IPS-18c (cell line): ENCODE data around the gene KCNN3.

Experiments used
- H3K4me3 ChIP-seq: 2 replicates; pipeline ENCODE4 v1.7.0; 2013; ENCODE audit warnings: low read depth, mild to moderate bottlenecking, low read length, moderate library complexity; ENCODE audit not compliant: insufficient read depth
- H3K9me3 ChIP-seq: one replicate; pipeline ENCODE4 v1.6.1; 2013; ENCODE audit warnings: mild to moderate bottlenecking, low read length, moderate library complexity; ENCODE audit not compliant: control insufficient read depth, insufficient read depth

Gene KCNN3

DNA sequence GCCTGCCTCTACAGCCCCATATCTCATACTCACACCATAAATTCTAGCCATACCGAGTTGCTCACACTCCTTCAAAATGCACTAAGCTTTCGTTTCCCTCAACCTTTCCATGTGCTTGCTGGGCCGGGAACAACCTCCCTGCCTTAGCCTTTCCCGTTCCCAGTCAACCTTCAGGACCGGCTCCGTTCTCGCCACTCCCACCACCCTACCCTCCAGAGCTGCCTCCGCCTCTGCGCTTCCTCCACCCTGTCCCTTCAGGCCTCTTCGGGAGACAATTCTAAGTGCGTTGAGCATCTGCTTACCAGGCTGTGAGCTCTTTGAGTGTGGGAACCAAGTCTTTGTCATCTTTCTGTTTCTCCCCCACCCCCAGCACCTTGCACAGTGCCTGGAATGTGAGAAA is 31.6 kb downstream of the KCNN3 start:
- Histone ChIP-seq H3K9me3 (no peaks in the 10 kb centered on the region), H3K4me3 (no peak overlapping the region)

DNA sequence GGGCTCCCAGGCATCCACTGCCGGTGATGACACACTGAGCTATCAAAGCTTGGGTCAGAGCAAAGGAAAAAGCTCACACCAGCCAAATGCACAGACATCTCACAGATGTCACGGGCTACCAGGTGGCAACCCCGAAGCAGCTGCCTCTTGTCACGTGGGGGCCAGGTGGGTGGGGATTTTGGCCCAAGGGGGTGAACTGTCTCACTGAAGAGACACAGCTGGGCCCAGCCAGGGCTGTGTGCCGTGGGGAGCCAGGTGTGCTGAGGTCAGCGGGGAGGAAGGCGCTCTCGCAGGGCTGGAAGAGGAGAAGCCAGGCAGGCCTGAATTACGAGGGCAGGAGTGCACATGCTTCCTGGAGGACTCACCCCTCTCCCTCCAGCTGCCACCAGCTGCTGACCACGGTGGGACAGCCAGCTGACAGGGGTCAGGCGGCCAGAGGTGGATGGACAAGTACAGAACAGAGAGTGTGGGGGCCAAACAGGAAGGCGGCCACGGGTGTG is 32.4 kb downstream of the KCNN3 start:
- Histone ChIP-seq H3K9me3 (no peaks in the 10 kb centered on the region), H3K4me3 (no peak overlapping the region)

DNA sequence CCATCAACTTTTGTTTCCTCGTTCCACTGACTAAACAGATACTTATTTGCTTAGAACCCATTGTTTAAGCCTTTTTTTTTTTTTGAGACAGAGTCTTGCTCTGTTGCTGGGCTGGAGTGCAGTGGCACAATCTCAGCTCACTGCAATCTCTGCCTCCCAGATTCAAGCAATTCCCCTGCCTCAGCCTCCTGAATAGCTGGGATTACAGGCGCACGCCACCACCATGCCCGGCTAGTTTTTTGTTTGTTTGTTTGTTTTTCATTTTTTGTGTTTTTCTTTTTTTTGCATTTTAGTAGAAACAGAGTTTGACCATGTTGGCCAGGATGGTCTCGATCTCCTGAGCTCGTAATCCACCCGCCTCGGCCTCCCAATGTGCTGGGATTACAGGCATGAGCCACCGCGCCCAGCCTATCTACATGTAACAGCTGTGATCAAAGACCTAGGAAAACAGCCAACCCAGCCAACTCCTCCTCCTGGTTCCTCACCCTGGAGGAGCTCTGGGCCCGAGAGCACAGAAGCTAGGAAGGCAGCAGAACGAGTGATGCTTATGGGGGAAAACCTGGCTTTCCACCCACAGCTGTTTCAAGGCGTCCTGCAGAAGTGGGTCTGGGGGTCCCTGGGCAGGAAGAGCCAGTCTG is 32.9 kb downstream of the KCNN3 start:
- Histone ChIP-seq H3K9me3 (no peaks in the 10 kb centered on the region), H3K4me3 (no peak overlapping the region)

DNA sequence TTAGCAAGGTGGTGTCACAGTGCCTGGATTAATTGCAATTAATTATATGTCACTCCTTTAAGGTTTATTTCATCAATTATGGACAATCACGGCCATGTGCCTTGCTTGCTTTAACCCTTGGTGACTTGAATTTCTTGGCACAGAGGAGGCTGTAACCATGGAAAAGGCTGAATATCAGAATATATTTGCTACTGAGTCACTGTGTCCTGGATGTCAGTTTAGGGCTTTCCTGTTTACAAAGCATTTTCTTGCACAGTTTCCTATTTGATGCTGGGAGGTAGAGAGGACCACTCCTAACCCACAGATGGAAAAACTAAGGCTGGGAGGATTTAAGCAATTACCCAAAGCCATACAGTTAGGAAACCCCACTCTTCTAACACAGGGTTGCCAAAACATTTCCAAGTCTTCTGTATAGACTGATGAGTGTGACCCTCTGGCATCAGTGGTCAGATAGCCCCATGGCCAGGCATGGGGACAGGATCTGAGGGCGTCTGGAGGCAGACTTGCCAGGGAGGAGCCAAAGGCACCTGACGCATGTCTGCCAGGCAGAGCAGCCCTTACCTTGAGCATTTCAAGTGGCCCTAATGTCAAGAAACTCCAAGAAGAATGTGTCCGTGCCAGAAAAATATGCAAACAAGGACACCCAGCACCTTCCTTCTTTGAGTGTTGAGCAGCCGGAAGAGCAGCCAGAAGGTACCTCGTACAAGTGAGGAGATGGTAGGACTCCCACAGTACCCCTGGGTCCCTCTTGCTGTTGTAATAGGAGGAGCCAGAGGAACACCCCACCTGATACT is 34.4 kb downstream of the KCNN3 start:
- Histone ChIP-seq H3K9me3 (no peaks in the 10 kb centered on the region), H3K4me3 (no peak overlapping the region)

DNA sequence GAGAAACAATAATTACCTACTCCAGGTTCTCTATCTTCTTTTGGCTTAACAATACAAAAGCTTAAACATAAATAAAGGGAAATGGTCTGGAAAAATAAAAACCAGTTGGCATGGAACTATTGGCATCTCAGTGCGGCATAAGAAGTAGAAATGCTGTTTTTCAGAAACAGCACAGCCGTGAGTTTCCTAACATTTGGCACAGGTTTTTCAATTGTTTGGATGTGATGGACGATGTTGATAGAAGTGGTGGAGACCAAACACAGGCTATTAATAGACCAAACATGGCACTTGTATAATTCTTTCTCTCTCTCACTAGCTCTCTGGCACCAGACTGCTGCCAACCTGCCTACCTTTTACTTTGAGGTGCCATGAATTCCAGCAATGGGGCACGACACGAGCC is 36.2 kb downstream of the KCNN3 start:
- no peaks in the 10 kb centered on the region for H3K9me3 ChIP-seq
- no peak overlapping the region for H3K4me3 ChIP-seq

DNA sequence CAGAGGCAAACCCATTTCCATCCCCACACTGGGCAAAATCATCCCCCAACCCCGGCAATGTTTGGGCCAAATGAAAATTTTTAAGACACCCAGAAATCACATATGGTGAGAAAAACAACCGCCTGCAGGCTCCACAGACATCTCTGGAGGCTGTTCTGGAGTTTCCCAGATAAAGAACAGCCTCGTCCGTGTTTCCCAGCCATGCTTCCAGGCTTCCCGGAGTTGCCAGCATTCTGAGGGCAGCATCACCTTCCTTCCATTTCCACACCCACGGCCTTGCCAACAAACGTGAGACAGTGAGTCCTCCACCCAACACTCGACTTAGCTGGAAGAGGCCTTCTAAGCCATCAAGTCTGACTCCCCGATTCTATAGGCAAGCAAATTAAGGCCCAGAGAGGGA is 36.9 kb downstream of the KCNN3 start:
- Histone ChIP-seq H3K4me3 (no peak overlapping the region), H3K9me3 (no peaks in the 10 kb centered on the region)

DNA sequence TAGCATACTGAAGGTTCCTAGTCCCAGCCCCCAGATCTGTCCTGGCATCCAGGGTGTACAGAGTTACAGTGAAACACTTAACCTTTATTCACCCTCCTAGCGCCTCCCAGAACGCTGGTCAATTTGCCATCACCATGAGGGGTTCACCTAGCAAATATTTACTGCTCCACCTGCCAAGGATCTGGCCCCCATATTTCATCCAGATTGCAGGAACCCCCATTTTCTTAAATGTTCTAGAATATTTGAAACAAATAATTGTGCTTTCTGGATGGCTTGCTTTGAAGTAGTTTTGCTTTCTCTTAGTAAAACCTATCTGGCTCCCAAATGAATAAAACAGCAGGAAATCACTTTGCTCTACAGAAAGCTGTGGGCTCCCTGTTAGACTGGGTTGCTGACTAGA is 37.7 kb downstream of the KCNN3 start:
- Histone ChIP-seq H3K9me3 (no peaks in the 10 kb centered on the region), H3K4me3 (no peak overlapping the region)

DNA sequence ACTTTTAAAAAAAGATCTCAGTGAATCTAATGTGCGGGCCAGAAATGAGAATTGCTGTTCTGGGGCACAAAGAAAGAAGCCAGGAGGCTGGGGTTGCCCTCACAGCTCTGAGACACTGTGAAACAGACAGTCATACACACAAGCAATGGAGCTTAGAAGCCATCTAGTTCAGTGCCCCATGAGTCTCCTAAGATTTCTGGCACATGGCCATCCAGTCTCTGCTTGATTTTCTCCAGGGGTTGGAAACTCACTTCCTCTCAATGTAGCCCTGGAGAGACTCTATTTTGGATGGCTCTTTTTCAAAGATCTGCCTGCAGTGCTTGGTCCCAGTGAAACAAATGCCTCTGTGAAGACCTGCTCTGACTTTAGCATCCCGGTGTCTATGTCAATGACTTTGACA is 38.6 kb downstream of the KCNN3 start:
- no peak overlapping the region for H3K4me3 ChIP-seq
- no peaks in the 10 kb centered on the region for H3K9me3 ChIP-seq

DNA sequence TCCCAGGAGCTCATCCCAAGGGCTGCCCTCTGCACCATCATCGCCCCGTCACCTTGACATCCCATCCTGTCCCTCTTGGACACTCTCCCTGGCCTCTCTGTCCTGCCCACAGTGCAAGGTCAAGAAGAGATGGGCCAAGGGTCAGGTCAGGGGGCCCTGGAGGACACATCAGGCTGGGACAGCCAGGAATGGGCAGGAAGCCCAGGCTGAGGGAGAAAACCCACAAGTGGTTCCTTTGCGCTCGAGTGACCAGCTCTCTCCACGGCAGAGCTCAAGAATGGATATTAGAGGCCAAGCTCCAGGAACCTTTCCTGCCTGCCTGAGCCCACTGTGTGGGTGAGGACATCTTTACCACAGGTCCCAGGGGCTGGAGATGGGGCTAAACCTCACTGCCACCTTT is 41.0 kb downstream of the KCNN3 start:
- no peak overlapping the region for H3K4me3 ChIP-seq
- no peaks in the 10 kb centered on the region for H3K9me3 ChIP-seq

DNA sequence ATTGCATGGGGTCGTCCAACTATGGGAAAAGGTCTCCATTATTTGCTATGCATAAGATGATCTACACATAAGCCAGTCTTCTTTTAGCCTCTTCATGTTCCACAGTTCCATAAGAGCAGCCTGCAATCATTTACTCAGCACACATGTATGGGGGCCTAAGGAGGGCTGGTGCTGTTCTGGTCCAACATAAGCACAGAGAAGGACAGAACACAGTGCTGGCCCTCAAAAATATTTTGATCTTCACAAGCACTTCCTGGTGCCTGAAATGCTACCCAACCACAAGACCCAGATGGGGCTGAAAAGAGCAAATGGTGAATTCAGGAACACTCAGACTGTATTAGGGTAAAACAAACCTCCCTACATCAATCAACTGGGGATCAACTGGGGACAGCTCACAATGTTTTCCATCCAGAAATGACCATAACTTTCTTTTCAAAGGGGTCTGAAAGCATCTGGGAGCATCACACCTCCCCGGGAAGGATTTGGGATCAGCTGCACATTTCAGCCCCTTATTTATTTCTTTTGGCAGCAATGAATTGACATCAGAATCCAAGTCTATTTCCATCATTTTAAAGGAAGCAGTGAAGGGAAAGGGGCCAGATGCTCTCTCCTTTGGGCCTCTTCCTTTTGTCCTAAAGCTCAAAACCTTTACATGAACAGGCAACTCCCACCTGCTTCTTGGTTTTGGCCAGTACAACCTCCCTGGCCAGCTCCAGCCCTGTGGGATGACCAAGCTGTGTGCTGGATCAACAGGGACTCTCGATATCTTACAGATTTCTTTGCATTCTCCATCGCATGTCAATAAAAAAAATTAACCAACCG is 45.7 kb downstream of the KCNN3 start:
- H3K9me3 ChIP-seq = no peaks in the 10 kb centered on the region
- H3K4me3 ChIP-seq = no peak overlapping the region

DNA sequence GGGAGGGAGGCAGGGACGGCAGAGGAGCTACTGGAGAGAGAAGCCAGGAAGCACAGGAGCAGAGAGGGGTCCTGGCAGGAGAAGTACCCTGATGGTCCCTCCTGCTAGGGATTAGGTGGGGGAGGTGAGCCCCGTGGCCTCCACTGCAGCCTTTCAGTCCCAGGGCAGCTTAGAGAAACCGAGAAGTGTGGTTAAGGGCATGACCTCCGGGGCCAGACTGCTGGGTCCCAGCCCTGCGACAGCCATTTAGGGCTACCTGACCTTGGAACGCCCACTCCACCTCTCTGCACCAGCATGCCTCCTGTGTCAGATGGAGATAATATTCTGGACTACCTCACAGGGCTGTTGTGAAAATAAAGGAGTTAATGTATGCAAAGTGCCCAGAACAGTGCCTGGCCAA is 47.4 kb downstream of the KCNN3 start:
- no peak overlapping the region for H3K4me3 ChIP-seq
- no peaks in the 10 kb centered on the region for H3K9me3 ChIP-seq

DNA sequence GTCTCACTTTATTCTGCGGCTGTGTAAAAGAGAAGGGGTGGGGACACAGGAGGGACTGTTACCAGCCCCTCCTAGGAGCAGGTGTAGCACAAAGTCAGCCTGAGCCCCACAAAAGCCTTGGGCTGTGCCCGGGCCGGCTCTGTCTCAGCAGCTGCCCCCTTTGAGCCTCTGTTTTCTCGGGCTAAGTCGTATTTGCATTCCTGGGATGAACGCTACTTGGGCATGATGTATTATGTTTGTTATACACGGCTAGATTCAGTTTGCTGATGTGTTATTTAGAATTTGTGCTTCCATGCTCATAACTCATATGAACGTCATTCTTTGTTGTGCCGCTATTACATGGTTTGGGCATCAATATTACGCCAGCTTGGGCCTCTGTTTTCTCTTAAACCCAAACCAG is 47.8 kb downstream of the KCNN3 start:
- no peak overlapping the region for H3K4me3 ChIP-seq
- no peaks in the 10 kb centered on the region for H3K9me3 ChIP-seq

DNA sequence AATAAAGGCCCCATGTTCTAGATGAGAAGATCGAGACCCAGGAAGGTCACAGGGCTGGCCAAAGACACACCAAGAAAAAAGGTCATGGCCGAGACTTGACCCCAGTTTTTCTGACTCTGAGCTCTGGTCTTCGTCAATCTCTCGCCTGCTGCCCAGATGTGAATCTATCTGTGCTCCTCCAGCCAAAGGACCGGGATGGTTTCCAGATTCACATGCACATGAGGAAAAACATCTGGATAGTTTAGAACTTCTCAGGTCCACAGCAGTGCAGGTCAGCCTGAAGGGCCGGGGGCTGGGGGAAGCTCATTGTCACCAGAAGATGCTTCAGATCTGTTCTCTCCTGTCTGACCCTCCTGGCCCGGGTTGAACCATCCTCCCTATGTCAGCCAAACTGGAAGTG is 49.0 kb downstream of the KCNN3 start:
- H3K9me3 ChIP-seq = no peaks in the 10 kb centered on the region
- H3K4me3 ChIP-seq = no peak overlapping the region

DNA sequence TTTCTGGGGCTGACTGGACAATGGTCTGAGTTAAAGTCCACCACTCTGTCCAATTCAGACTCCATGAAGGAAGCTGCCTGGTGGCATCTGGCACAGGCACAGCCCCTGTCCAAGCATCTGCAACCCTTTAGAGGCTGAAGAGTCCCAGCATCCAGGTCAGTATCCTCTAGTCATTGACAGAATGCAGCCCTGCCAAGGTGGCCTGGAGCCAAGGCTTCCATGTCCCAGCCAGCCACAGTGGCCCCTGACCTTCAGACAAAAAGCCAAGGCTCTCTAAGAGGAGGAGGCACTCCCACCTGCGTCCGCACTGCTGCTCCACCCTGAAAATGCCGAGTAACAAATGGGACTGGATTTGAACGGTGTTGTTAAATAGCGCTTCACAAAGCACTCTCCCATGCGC is 49.4 kb downstream of the KCNN3 start:
- Histone ChIP-seq H3K4me3 (no peak overlapping the region), H3K9me3 (no peaks in the 10 kb centered on the region)

DNA sequence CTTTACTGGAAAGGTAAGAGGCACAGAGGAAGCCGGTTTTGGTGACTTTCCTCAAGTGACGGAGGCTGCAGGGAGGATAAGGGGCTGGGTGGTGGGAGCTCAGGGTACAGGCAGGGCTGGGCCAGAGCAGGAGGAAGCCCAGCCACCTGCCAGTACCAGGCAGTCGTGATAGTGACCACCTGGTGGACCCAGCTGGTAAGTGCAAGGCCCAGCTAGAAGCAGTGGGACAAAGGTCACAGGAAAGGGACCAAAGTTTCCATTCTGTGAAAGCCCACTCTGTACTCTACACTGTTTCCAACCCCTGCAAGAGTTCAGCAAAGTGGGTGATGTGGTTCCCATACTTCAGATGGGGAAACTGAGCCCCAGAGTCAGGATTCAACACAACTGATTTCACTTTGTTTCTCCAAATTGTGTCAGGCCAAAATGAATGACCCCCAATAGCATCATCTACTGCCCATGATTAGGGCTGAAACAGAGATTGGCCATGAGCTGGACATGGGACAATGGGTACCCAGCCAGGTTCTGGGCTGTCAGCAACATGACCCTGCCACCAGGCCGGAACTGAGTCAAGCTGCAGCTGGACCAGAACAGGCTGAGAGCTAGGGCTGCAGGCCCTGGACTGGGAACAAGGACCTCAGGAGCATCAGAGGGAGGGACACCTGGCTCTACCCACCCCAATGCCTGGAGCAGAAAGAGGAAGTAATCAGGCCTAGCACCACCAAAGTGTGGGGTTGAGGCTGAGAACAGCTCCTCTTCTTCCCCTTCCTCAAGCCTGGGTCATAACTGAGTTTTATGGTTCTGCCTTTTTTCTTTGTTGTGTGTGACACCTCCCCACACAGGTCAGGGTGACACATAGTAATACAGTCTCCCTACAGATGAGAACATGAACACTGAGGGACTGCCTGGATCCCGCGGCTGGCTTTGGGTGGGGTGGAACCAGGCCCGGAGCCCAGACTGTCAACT is 50.2 kb downstream of the KCNN3 start:
- no peak overlapping the region for H3K4me3 ChIP-seq
- H3K9me3 ChIP-seq = no peaks in the 10 kb centered on the region

DNA sequence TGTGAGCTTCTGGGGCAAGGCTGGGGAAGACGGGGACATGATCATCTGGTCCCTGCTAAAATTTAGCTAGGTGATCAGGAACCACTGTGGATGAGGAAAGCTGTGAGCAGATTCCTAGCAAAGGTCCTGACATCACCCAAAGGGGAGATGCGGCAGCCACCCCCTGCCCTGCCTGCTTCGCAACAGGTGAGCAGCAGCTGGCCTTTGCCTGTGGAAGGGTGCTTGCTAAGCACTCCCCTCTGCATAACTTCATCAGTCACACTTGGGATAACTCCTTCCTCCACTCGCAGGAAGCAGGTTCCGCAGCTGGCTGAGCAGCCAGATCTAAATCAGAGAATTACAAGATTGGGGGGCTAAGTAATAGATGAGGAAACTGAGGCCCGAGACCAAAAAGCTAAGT is 51.2 kb downstream of the KCNN3 start:
- Histone ChIP-seq H3K9me3 (no peaks in the 10 kb centered on the region), H3K4me3 (no peak overlapping the region)

DNA sequence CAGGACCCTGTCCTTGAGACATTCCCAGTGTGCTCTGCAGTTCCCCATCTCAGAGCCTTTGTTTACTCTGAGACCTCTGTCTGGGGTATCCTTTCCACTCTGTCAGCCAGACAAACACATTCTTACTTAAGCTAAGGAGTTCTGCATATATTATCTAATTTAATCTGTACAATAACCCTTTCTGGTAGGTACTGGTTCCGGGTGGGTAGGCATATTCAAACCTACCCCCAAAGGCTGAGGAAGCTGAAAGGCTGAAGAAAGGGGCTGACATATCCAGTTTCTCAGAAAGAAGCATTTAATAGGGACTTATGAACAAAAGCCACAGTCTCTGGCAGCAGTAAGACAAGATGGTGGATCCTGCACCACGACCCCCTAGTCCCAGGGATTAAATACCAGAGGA is 53.1 kb downstream of the KCNN3 start:
- H3K4me3 ChIP-seq = no peak overlapping the region
- no peaks in the 10 kb centered on the region for H3K9me3 ChIP-seq
